ENCODE data around the gene SPHK2.
"Not testable (repeated sequence)": the region's sequence is repeated elsewhere in the genome, so short reads cannot be mapped to it uniquely, and the experiment has no call there.

GRCh38 chr19:48657828-48658227 is 38.5 kb downstream of the SPHK2 start:
- not testable (repeated sequence) for TF ChIP-seq EZH2, CTCF (IDR thresholded peaks at IDR 0.05)
